ENCODE results near the gene EXOC3L4. TPM values are rescaled to one million over a fixed set of nuclear protein-coding genes. Genes with fewer than 3 reads are reported as not detected.

EXOC3L4 gene
- total and polyA plus RNA-seq, 9 donors, result 0.33 to 1.2 (median 0.85) TPM; not detected in 3

DNA sequence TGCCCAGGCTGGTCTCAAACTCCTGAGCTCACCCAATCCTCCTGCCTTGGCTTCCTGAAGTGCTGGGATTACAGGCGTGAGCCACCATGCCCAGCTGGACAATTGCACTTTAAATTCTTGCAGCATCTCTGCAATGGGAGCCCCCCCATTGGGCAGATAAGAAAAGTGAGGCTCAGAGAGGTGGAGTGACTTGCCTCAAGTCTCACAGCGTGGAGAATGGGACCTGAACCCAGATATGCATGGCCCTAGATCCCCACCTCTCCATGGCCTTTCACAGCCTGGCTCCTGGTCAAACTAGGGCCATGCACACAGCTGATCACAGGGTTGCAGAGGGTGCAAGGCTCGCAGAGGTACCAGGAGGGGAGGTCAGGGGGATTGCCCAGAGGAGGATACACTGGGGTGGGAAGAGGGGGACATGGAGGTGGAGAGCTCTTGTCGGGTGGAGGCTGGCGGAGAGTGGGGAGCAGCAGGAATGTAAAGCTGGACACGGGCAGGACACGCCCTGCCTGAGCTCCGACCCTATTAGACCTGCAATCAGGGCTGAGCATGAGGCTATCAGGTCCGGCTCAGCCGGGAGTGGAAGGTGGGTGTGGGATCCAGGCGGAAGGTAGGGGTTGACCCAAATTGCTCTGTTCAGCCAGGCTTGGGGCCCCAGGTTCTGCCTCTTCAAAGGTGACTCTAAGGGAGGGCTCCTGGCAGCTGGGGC is 6.9 kb downstream of the EXOC3L4 start:
- H3K9me3 ChIP-seq, result no peaks in the 10 kb centered on the region
- no peaks in the 10 kb centered on the region for H3K36me3 ChIP-seq
- intact Hi-C loops (cut with DNase I), result loop anchor here in 1 of 4 donors (5.0 kb wide), 1 partner anchor 191 kb away; no protein-coding TSS in a partner anchor
- no peak overlapping the region for H3K4me3 ChIP-seq
- DNase-seq, result no peak
- TF ChIP-seq EP300 (IDR thresholded peaks at IDR 0.05) (no peak), POLR2A (IDR thresholded peaks at IDR 0.05) (no peak)
- TF ChIP-seq, protein P1, sequence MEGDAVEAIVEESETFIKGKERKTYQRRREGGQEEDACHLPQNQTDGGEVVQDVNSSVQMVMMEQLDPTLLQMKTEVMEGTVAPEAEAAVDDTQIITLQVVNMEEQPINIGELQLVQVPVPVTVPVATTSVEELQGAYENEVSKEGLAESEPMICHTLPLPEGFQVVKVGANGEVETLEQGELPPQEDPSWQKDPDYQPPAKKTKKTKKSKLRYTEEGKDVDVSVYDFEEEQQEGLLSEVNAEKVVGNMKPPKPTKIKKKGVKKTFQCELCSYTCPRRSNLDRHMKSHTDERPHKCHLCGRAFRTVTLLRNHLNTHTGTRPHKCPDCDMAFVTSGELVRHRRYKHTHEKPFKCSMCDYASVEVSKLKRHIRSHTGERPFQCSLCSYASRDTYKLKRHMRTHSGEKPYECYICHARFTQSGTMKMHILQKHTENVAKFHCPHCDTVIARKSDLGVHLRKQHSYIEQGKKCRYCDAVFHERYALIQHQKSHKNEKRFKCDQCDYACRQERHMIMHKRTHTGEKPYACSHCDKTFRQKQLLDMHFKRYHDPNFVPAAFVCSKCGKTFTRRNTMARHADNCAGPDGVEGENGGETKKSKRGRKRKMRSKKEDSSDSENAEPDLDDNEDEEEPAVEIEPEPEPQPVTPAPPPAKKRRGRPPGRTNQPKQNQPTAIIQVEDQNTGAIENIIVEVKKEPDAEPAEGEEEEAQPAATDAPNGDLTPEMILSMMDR (IDR thresholded peaks at IDR 0.05), result no peak
- H3K4me1 ChIP-seq (ENCODE audit: insufficient read depth), result peaks cover 6% of the 10 kb centered on the region
- H3K27ac ChIP-seq, result no peak overlapping the region
- no peaks in the 10 kb centered on the region for H3K27me3 ChIP-seq
- WGBS, 3 donors, result 93 to 97% (median 96%) methylated on average over 11 of the region's 11 CpGs

DNA sequence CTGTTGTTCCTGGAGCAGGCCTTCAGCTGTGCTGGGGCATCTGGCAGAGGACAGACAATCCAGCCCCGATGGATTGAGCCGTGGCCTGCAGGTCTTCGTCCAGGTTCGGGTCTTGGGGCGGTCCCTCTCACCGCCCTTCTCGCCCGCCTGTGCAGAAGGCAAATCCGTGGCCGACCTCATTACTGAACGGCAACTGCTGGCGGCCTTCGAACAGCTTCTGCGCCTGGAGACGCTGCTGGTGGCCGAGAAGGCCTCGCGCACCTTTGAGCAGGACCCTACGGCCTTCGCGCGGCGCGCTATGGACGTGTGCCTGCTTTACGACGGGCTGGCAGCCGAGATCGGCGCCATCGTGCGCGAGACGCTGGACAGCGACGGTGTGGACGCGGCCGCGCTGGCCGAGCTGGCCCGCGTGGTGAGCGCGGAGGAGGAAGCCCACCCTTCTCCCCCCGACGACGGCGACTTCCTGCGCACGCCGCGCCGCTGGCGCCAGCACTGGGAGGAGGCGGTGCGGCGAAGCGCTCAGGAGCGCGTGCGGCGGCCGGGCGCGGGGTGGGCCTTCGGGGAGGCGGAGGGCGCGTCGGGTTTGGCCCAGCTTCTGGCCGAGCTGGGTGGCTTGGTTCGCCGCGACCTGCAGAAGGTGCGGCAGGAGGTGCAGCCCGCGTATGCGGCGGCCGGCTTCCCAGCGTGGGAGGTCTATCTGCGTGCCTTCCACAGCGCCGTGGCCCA is 7.6 kb downstream of the EXOC3L4 start:
- 20 to 34% (median 23%) methylated on average over 65 to 85 of the region's 85 CpGs for WGBS, 3 donors
- TF ChIP-seq, protein P1 (IDR thresholded peaks at IDR 0.05), result no peak
- TF ChIP-seq POLR2A (IDR thresholded peaks at IDR 0.05) (no peak), EP300 (IDR thresholded peaks at IDR 0.05) (no peak)
- Histone ChIP-seq H3K27ac (no peak overlapping the region), H3K9me3 (no peaks in the 10 kb centered on the region), H3K4me1 (ENCODE audit: insufficient read depth) (peaks cover 6% of the 10 kb centered on the region), H3K4me3 (no peak overlapping the region), H3K27me3 (no peaks in the 10 kb centered on the region), H3K36me3 (no peaks in the 10 kb centered on the region)
- intact Hi-C loops (cut with DNase I), result loop anchor here in 1 of 4 donors (5.0 kb wide), 1 partner anchor 190 kb away; no protein-coding TSS in a partner anchor
- no peak for DNase-seq

DNA sequence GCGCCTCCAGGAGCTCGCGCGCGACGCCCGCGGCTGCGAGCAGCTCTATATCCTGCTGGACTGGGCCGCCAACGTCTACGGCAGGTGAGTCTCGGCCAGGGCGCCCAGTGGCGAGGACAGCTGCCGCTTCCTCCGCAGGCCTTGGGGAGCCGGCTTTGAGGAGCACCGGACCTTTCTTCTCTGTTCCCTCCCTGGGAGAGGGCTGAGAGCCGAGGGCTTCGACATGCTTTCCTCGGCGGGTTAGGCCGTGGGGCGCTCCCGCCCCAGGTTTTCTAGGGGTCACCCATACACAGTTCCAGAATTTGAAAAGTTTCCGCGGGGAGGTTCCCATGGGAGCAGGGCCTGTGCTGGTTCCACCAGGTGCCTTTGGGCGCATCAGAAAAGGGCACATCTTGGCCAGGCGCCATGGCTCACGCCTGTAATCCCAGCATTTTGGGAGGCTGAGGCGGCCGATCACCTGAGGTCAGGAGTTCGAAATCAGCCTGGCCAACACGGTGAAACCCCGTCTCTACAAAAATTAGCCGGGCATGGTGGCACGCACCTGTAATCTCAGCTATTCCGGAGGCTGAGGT is 8.2 kb downstream of the EXOC3L4 start:
- Histone ChIP-seq H3K4me1 (ENCODE audit: insufficient read depth) (peaks cover 6% of the 10 kb centered on the region), H3K27ac (no peak overlapping the region), H3K9me3 (no peaks in the 10 kb centered on the region), H3K4me3 (no peak overlapping the region), H3K27me3 (no peaks in the 10 kb centered on the region), H3K36me3 (no peaks in the 10 kb centered on the region)
- TF ChIP-seq EP300 (IDR thresholded peaks at IDR 0.05) (no peak), POLR2A (IDR thresholded peaks at IDR 0.05) (no peak)
- TF ChIP-seq, protein P1 (IDR thresholded peaks at IDR 0.05), result no peak
- intact Hi-C loops (cut with DNase I), result loop anchor here in 1 of 4 donors (5.0 kb wide), 1 partner anchor 190 kb away; no protein-coding TSS in a partner anchor
- WGBS, 3 donors, result 28 to 35% (median 32%) methylated on average over 37 to 39 of the region's 39 CpGs
- no peak for DNase-seq

All from ovary (tissue), 9 donors.